ENCODE measurements around the gene TMEM132D. TPM values are rescaled to one million over a fixed set of nuclear protein-coding genes. Genes with fewer than 3 reads are reported as not detected.

Gene TMEM132D
- total RNA-seq, 2 experiments from 2014 or later, result not detected

DNA sequence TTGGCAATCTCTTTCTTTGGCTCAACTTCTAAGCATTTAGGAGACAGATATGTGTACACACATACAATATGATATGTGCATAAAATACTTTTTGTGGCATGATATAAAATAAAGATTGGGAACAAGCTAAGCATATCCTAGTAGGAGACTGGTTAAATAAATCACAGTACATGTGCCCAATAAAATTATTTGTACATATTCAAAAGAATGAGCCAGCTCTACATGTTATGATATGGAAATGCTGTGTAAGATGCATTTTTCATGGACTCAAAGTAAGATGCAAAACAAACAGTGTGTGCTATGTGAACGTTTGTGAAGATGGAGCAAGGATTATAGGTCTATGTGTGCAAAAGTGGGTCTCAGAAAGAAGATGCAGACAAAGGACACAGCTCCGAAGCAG, 311.4 kb downstream of the TMEM132D start:
- TF ChIP-seq, protein P1, sequence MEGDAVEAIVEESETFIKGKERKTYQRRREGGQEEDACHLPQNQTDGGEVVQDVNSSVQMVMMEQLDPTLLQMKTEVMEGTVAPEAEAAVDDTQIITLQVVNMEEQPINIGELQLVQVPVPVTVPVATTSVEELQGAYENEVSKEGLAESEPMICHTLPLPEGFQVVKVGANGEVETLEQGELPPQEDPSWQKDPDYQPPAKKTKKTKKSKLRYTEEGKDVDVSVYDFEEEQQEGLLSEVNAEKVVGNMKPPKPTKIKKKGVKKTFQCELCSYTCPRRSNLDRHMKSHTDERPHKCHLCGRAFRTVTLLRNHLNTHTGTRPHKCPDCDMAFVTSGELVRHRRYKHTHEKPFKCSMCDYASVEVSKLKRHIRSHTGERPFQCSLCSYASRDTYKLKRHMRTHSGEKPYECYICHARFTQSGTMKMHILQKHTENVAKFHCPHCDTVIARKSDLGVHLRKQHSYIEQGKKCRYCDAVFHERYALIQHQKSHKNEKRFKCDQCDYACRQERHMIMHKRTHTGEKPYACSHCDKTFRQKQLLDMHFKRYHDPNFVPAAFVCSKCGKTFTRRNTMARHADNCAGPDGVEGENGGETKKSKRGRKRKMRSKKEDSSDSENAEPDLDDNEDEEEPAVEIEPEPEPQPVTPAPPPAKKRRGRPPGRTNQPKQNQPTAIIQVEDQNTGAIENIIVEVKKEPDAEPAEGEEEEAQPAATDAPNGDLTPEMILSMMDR (conservative IDR thresholded peaks at IDR 0.05; ENCODE audit: low read length), result no peak
- no peak for TF ChIP-seq EZH2phosphoT487 (IDR thresholded peaks at IDR 0.05; ENCODE audit: borderline replicate concordance, low read depth, low read length)
- Histone ChIP-seq H3K79me2 (ENCODE audit: insufficient read depth, low read depth, low read length) (no peaks in the 10 kb centered on the region), H3K9me2 (ENCODE audit: insufficient read depth, low read length) (no peaks in the 10 kb centered on the region), H3K36me3 (ENCODE audit: insufficient read depth, low read length) (no peaks in the 10 kb centered on the region), H2AFZ (ENCODE audit: low read length) (no peak overlapping the region), H3K4me2 (ENCODE audit: low read length) (no peak overlapping the region), H3K27ac (ENCODE audit: low read depth, low read length, poor library complexity, severe bottlenecking) (no peak overlapping the region), H3K4me3 (ENCODE audit: low read depth, low read length, poor library complexity, severe bottlenecking) (no peak overlapping the region), H3K9me3 (ENCODE audit: low read length) (no peaks in the 10 kb centered on the region), H4K20me1 (ENCODE audit: insufficient read depth, low read length) (no peaks in the 10 kb centered on the region), H3K4me1 (ENCODE audit: insufficient read depth, low read length, poor library complexity, severe bottlenecking) (no peaks in the 10 kb centered on the region)
- ChIA-PET CTCF (ENCODE audit: unreplicated experiment) (no interaction called here), POLR2A (interaction anchor here (0.6 kb wide), 1 partner anchor 544 kb away, joined by 4 read pairs; no protein-coding TSS in a partner anchor)
- intact Hi-C loops (cut with micrococcal nuclease; ENCODE audit: unreplicated experiment), result no loop called here
- no peak for DNase-seq (ENCODE audit: low spot score)
- BruUV-seq (replicated peaks), result no TSS peak

DNA sequence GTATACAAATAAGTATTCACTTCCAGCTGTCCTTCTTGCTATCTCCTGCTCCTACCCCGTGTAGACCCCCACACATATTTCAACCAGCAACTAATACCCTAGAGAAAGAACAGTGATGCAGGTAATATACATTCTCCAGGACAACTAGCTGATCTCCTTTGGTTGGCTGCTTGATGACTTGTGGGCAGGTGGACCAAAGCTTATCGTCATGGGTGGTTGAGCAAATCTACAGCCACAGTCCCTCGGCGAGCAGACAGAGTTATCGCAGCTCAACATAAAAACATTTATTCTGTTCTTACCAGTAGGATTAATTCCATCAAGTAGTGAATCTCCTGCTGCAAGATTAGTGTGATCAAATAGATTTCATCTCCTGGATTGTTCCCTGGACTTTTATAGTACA, 314.3 kb downstream of the TMEM132D start:
- no peak overlapping the region for H3K27ac ChIP-seq (ENCODE audit: low read depth, low read length, poor library complexity, severe bottlenecking)
- H3K36me3 ChIP-seq (ENCODE audit: insufficient read depth, low read length), result no peaks in the 10 kb centered on the region
- no peak overlapping the region for H3K4me3 ChIP-seq (ENCODE audit: low read depth, low read length, poor library complexity, severe bottlenecking)
- no peaks in the 10 kb centered on the region for H4K20me1 ChIP-seq (ENCODE audit: insufficient read depth, low read length)
- intact Hi-C loops (cut with micrococcal nuclease; ENCODE audit: unreplicated experiment), result no loop called here
- H3K4me2 ChIP-seq (ENCODE audit: low read length), result no peak overlapping the region
- H3K79me2 ChIP-seq (ENCODE audit: insufficient read depth, low read depth, low read length), result no peaks in the 10 kb centered on the region
- no peak for DNase-seq (ENCODE audit: low spot score)
- H2AFZ ChIP-seq (ENCODE audit: low read length), result no peak overlapping the region
- BruUV-seq (replicated peaks), result no TSS peak
- TF ChIP-seq, protein P1 (conservative IDR thresholded peaks at IDR 0.05; ENCODE audit: low read length), result no peak
- no peak for TF ChIP-seq EZH2phosphoT487 (IDR thresholded peaks at IDR 0.05; ENCODE audit: borderline replicate concordance, low read depth, low read length)
- POLR2A ChIA-PET, result no interaction called here
- H3K9me3 ChIP-seq (ENCODE audit: low read length), result no peaks in the 10 kb centered on the region
- CTCF ChIA-PET (ENCODE audit: unreplicated experiment), result no interaction called here
- H3K4me1 ChIP-seq (ENCODE audit: insufficient read depth, low read length, poor library complexity, severe bottlenecking), result no peaks in the 10 kb centered on the region
- H3K9me2 ChIP-seq (ENCODE audit: insufficient read depth, low read length), result no peaks in the 10 kb centered on the region

DNA sequence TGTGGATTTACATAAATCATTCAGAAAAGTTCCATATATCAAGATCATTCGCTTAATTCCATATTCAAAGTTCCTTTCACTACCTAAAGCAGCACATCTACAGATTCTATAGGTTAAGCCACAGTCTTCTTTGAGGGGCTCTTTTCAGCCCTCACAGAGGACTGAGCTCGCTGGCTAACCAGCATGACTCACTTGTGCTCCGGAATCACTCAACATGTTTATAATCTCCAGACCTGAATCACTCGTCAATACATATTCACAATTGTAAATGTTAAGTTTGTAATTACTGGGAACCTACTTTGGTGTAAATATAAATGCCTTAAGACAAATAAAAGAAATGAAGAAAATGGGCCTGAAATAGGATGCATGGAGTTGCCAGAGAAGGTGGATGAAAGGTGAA, 315.7 kb downstream of the TMEM132D start:
- H3K9me3 ChIP-seq (ENCODE audit: low read length), result no peaks in the 10 kb centered on the region
- H2AFZ ChIP-seq (ENCODE audit: low read length), result no peak overlapping the region
- no peaks in the 10 kb centered on the region for H4K20me1 ChIP-seq (ENCODE audit: insufficient read depth, low read length)
- CTCF ChIA-PET (ENCODE audit: unreplicated experiment), result no interaction called here
- no peaks in the 10 kb centered on the region for H3K79me2 ChIP-seq (ENCODE audit: insufficient read depth, low read depth, low read length)
- no peak for DNase-seq (ENCODE audit: low spot score)
- no peaks in the 10 kb centered on the region for H3K9me2 ChIP-seq (ENCODE audit: insufficient read depth, low read length)
- BruUV-seq (replicated peaks), result no TSS peak
- H3K4me3 ChIP-seq (ENCODE audit: low read depth, low read length, poor library complexity, severe bottlenecking), result no peak overlapping the region
- intact Hi-C loops (cut with micrococcal nuclease; ENCODE audit: unreplicated experiment), result no loop called here
- no peak overlapping the region for H3K27ac ChIP-seq (ENCODE audit: low read depth, low read length, poor library complexity, severe bottlenecking)
- TF ChIP-seq, protein P1 (conservative IDR thresholded peaks at IDR 0.05; ENCODE audit: low read length), result no peak
- TF ChIP-seq EZH2phosphoT487 (IDR thresholded peaks at IDR 0.05; ENCODE audit: borderline replicate concordance, low read depth, low read length), result no peak
- H3K4me1 ChIP-seq (ENCODE audit: insufficient read depth, low read length, poor library complexity, severe bottlenecking), result no peaks in the 10 kb centered on the region
- no peak overlapping the region for H3K4me2 ChIP-seq (ENCODE audit: low read length)
- POLR2A ChIA-PET, result no interaction called here
- no peaks in the 10 kb centered on the region for H3K36me3 ChIP-seq (ENCODE audit: insufficient read depth, low read length)

Measured in OCI-LY7 (cell line).